Stimulated activated naive CD8-positive, alpha-beta T cell treated with anti-CD3 and anti-CD28 coated beads, Interleukin-15, Interleukin-2, amounts not matched to agents 100 U/mL and 50 U/mL, for 24 hours (primary cell): Measurements from ENCODE around the gene CSTB.

Experiments used
- ATAC-seq: fragments of 150-1000 bp; cut with Tn5 transposase; one replicate; pipeline ENCODE4 v1.10.0; 2021
- DNase-seq: peaks from one replicate; pipeline ENCODE4 v3.0.0; 2021

CSTB gene

GRCh38 chr21:43789276-43790009 lies 13.3 kb upstream of the CSTB start, which contains the start of gene RRP1:
Gene RRP1 (plus strand): TSS chr21:43789577. CDS start chr21:43789630, 53 bp downstream.
- peak; percentile 93 for ATAC-seq
- peak; percentile 97 for DNase-seq

GRCh38 chr21:43786807-43787440 lies 10.8 kb upstream of the CSTB start:
- ATAC-seq = no peak
- DNase-seq = no peak

GRCh38 chr21:43786300-43786806 lies 10.2 kb upstream of the CSTB start:
- no peak for DNase-seq
- no peak for ATAC-seq

GRCh38 chr21:43785134-43785533 lies 9.0 kb upstream of the CSTB start:
- DNase-seq = no peak
- ATAC-seq = no peak

- DNase-seq (no peak), ATAC-seq (no peak)
These were observed 7.1 kb upstream of the CSTB start for GRCh38 chr21:43783098-43783700.

- ATAC-seq = peak; percentile 48
- DNase-seq = no peak
These were observed 6.5 kb upstream of the CSTB start for GRCh38 chr21:43782431-43783097.

GRCh38 chr21:43781846-43782245 lies 5.7 kb upstream of the CSTB start:
- ATAC-seq = no peak

GRCh38 chr21:43779660-43780059 lies 3.6 kb upstream of the CSTB start:
- no peak for ATAC-seq
- DNase-seq = no peak

More at GRCh38 chr21:43781846-43782245, 5.7 kb upstream of the CSTB start:
- no peak for DNase-seq

GRCh38 chr21:43778469-43779335 lies 2.6 kb upstream of the CSTB start:
- DNase-seq = no peak
- no peak for ATAC-seq

GRCh38 chr21:43777953-43778352 lies 1.8 kb upstream of the CSTB start:
- ATAC-seq (no peak), DNase-seq (no peak)

GRCh38 chr21:43775190-43775589 lies 918 bp downstream of the CSTB start:
- DNase-seq = no peak
- ATAC-seq = no peak

GRCh38 chr21:43774163-43774562 lies 1.9 kb downstream of the CSTB start:
- no peak for ATAC-seq
- DNase-seq = no peak

GRCh38 chr21:43772425-43772821 lies 3.7 kb downstream of the CSTB start:
- ATAC-seq (no peak), DNase-seq (no peak)

- no peak for DNase-seq
These were observed 4.2 kb downstream of the CSTB start for GRCh38 chr21:43771698-43772424.

GRCh38 chr21:43771199-43771675 lies 4.9 kb downstream of the CSTB start:
- ATAC-seq (no peak), DNase-seq (no peak)

More at GRCh38 chr21:43771698-43772424, 4.2 kb downstream of the CSTB start:
- no peak for ATAC-seq

GRCh38 chr21:43770066-43770655 lies 5.9 kb downstream of the CSTB start:
- no peak for DNase-seq
- no peak for ATAC-seq

- DNase-seq (no peak), ATAC-seq (no peak)
These were observed 6.7 kb downstream of the CSTB start for GRCh38 chr21:43769325-43769958.

- DNase-seq (no peak), ATAC-seq (no peak)
These were observed 7.3 kb downstream of the CSTB start for GRCh38 chr21:43768868-43769167.

GRCh38 chr21:43767984-43768867 lies 7.9 kb downstream of the CSTB start:
- DNase-seq (no peak), ATAC-seq (no peak)
